Measurements from ENCODE around the gene SH2D3C.
"Not testable (repeated sequence)": the region's sequence is repeated elsewhere in the genome, so short reads cannot be mapped to it uniquely, and the experiment has no call there.

Gene SH2D3C

DNA sequence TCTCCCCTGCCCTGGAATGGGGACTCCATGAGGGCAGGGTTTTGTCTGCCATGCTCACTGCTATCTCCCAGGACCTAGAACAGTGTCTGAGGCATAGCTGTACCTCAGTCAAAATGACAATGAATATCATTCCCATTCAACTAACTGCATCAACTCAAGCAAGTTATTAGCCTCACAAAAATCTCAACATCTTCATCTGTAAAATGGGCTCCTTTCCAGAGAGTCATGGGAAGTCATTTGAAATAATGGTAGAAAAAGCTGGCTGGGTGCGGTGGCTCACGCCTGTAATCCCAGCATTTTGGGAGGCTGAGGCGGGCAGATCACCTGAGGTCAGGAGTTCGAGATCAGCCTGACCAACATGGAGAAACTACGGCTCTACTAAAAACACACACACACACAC, 9.4 kb downstream of the SH2D3C start:
- DNase-seq (ENCODE audit: low read depth in 3 of 3), result no peak

DNA sequence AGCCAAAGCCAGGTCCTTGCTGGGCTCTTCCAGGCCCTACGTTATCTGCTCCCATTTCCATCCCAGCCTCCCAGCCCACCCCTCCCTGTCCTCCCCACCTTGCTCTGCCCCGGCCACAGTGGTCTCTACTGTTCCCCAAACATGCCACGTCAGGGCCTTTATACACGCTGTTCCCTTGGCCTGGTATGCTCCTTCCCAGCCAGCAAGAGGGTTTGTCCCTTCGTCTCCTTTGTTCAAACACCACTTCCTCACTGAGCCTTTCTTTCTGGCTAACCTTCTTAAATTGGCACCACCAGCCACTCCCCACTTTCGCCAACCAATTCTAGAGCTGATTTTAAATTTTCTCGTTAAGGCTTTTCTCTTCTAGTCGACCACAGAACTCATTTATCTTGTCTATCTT, 9.8 kb downstream of the SH2D3C start:
- no peak for DNase-seq (ENCODE audit: low read depth in 3 of 3)

DNA sequence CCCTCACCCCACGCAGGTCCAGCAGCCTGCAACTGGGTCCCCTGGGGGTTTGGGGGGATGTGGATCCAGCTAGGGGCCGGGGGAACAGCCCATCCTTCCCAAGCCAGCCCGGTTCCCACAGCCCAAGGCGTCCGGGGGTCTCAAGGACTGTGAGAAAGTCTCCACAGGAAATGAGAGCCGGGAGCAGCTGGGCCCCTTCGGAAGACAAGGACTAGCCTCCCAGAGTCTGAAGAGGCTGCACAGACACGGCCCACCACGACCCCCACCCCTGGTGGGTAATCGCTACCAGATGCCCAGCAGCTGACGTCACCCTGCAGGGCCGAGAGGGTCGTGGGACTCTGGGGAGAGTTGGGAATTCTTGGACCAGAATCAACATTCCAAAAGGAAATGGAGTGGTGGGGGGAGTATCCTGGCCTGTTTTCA, 10.5 kb downstream of the SH2D3C start:
- DNase-seq (ENCODE audit: low read depth in 3 of 3), result no peak

DNA sequence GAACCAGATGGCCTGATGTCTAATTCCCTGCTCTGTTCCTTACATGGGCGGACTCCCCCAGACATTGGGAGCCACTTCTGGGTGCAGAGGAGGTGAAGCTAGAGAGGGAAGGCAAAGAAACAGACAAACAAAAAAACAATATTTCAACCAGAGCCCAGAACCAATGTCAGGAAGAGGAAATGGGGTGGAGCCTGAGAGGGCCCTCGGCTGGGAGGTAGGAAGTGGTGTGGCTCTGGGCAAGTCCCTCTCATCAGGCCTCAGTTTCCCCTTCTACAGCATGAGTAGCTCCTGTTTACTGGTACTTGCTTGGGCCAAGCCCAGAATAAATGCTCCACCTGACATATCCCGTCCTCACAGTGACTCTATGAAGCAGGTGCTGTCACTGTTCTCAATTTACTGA, 11.1 kb downstream of the SH2D3C start:
- no peak for DNase-seq (ENCODE audit: low read depth in 3 of 3)

DNA sequence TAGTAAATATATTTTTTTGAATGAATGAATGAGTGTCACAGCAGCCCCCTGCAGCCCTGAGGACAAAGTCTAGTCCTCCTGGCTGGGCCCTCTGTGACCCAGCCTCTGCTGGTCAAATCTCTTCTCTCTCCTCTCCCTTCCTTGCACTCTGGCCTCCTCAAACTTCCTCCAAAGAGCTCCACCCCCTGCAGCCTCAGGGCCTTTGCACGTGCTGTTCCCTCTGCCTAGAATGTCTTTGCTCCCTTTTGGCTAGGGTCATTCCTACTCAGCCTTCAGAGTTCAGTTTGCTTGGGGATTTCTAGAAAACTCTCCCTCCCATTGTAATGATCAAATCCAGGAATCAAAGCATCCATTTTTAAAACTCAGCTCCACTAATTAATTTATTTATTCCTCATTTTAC, 13.0 kb downstream of the SH2D3C start:
- DNase-seq (ENCODE audit: low read depth in 3 of 3), result no peak

DNA sequence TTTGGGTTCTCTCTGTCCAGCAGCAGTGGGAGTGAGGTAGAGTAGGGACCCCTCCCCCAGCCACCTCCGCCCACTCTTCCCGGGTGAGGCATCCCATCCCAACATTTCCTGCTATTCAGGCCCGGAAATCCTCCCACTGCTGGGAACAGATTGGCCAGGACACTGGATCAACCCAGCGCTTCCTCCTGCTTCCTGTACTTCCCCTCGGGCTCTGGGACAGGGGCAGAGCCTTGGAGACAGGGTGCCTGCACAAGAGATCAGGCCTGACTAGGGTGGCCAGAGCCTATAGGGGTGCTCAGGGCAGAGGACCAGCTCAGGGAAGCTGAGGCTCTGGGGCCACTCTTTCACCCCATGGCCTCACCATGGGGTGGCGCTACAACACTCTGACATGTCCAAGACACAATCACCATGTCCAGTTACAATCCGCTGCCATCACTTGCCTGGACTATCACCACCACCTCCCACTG, 14.5 kb downstream of the SH2D3C start:
- no peak for DNase-seq (ENCODE audit: low read depth in 3 of 3)

DNA sequence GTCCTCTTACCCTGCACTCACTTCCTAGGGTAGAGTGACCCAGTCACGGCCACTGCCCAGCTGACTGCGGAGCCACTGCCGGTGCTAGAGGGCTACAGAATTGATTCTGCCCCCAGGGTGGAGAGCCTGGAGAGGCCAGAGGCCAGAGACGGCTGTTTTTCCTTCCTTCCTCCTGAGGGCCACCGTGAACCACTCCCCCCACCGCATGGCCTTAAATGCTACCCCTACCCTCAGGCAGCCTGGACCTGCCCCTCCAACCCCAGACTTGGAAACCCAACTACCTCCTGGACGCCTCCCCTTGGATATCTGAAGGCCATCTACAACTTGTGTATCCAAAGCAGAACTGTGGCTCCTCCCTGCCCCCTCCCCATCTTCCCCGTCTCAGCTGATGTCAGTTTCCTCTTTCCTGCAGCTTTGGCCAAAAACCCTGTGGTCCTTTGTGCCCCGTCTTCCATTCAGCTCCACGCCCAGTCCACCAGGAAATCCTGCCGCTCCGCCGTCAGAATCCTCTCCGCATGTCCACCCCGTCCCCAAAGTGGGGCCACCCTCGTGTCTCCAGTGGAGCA, 16.3 kb downstream of the SH2D3C start:
- DNase-seq (ENCODE audit: low read depth in 3 of 3), result no peak

DNA sequence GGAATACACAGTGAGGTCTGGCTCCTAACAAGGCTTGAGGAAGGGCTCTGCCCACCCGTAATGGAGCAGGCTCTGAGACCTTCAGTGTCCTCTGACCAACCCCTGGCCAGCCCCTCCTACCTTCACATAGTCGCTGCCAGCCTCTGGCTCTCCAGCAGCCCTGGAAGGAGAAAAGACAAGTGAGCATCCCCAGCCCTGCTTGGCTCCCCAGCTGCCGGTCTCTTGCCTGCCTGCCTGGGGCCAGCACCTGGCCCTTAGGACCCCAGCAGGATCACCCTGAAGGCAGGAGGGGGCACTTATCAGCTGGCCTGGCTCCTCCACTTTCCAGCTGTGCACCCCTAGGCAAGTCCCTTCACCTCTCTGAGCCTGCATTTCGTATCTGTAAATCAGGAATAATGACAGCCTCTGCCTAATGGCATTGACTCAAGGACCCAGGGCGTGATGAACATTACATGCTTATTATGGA, 16.9 kb downstream of the SH2D3C start:
- DNase-seq (ENCODE audit: low read depth in 3 of 3), result no peak

DNA sequence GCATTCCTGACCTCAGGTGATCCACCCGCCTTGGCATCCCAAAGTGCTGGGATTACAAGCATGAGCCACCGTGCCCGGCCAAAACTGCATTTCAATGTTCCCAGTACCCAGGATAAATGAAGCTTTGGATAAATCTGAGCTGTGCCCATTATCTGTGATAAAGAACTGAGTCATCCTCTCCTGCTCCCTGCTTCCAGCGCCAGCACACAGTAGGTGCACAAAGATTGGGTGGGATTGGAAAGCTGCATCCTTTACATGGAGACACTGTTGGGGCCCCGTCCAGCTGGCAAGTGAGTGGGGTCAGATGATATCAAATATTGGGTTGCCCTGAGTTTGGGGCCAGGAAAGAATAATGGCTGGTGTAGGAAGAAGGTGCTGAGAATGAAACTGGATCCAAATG, 17.4 kb downstream of the SH2D3C start:
- DNase-seq (ENCODE audit: low read depth in 3 of 3), result no peak

DNA sequence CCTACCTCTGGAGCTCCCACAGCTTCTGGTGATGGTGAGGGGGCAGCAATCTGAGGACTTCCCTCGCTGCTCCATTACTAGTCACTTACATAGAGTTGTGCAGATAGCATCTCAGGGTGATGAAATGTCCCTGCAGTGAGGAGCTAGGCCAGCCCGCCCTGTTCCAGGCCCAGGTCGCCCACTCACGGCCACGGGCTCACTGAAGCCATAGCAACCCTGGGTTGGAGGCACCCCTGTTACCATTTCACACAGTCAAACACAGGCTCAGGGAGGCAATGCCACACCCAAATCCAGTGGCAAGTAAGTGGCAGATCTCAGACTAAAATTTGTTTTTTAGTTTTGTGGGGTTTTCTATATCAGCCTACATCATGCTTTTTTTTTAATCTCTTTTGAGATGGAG, 19.6 kb downstream of the SH2D3C start:
- no peak for DNase-seq (ENCODE audit: low read depth in 3 of 3)

DNA sequence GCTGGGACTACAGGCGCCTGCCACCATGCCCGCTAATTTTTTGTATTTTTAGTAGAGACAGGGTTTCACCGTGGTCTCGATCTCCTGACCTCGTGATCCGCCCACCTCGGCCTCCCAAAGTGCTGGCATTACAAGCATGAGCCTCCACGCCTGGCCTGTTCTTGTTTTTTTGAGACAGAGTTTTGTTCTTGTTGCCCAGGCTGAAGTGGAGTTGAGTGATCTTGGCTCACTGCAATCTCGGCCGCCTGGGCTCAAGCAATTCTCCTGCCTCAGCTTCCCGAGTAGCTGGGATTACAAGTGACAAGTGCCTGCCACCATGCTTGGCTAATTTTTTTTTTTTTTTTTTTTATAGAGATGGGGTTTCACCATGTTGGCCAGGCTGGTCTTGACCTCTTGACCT, 21.7 kb downstream of the SH2D3C start:
- not testable (repeated sequence) for DNase-seq (ENCODE audit: low read depth in 3 of 3)

DNA sequence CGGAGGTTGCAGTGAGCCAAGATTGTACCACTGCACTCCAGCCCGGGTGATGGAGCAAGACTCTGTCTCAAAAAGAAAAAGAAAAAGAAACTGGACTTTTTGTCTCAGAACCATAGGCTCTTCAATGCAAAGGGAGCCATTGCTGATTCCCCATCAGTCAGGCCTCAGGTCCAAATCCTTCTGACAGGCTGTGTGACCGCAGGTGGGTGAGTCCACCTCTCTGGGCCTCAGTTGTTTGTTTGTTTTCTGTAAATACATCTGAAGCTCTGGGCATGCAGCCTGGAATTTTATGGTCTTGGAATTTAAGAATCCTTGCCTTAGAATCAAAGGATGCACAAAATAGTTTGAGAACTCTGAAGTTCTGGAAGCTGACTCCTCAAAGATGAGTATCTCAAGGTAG, 22.2 kb downstream of the SH2D3C start:
- no peak for DNase-seq (ENCODE audit: low read depth in 3 of 3)

DNA sequence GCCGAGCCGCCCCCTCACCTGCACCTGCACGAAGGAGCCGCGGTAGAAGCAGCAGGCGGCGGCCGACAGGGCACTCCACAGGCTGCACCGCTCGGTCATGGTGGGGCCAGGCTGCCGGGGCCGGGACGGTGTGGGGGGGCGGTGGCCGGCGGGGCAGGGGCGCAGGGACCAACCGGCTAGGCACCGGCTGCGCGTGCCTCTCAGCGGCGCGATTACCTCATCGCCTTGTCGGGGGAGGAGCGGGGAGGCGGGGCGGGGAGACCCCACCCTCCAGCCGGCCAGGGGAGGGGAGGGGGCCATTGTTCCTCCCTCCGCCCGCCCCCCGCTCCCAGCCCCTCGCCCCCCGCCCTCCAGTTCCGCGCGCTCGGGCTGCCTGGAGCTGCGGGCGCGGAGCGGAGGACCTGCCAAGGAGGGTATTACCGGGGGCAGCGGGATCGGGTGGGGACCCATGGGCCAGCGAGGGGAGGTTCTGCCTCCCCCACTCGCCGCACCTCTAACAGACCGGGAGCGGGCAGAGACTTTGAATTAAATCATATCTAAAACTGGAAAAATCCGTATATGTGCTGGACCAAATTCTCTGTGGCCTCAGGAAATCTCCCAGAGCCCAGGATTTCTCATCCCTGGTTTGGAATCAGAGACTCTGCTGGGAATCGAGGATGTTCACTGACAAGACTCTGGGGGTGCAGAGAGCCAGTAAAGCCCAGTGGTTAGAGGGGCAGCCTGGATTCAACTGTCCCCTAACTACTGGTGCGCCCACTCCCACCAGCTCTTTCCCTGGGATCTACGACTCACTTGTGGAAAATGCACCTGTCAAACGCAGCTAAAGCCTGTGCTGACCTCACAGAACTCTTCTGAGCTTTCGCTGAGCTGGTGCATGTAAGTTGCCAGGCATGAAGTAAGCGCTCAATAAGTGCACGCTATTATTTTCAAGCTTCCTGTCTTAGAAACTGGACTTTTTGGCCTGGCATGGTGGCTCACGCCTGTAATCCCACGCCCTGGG, 23.1 kb downstream of the SH2D3C start:
- DNase-seq (ENCODE audit: low read depth in 3 of 3), result no peak

DNA sequence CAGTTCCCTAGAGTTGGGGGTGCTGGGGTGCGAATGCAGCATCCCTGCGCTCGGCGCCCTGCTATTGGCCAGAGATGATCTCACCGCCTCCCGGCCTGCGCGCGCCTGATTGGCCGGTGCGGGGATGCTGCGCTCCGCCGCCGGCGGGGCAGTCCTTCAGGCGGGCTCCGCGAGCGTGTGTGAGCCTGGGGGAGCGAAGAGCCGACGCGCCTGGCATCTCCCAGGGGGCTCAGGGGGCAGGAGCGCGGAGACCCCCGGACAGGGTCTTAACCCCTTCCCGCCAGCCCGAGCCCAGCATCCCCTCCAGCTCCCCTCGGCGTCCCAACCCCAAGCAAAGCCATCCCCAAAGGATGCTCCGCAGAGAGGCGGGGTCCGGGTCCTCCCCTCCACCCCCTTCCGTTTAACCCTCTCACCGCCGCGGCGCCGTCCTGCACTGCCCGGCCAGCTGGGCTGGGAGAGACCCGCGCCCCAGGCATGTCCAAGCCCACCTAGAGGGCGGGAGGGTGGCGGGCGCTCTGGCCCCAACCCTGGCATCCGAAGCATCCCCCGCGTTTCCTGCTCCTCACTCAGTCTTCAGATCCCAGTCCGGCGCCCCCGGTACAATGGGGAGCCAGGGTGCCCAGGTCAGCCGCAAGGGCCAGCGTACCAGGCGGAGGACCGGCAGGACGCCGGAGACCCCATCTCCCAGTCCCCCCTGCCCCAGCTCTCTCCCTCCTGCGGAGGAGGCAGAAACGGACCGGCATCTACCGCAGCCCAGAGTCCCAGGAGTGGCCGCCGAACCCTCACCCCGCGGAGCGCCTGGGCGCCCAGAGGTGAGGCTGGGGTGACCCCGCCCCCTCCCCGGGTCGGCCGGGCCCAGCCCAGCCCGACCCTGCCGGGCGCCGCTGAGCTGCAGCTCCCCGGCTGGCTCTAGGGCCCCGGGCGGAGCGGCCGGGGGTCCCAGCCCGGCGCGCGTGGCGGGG, 24.1 kb downstream of the SH2D3C start:
- no peak for DNase-seq (ENCODE audit: low read depth in 3 of 3)

DNA sequence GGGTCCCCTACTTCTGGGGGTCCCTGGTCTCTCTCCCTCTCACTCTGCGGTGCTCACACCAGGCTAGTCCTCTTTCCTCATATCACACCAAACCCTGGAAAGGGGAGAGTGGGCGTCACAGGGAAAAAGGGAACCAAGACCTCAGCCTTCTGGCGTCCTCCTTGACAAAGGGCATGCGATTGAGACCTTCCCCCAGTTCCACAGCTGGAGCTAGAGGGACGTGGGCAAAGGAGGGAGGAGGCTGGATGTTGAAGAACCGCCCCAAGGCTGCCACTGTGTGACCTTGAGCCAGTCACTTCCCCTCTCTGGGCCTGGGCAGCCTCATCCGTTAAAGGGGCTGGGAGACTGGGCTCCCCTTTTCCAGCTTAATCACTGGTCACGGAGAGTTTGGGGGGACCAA, 24.8 kb downstream of the SH2D3C start:
- no peak for DNase-seq (ENCODE audit: low read depth in 3 of 3)

DNA sequence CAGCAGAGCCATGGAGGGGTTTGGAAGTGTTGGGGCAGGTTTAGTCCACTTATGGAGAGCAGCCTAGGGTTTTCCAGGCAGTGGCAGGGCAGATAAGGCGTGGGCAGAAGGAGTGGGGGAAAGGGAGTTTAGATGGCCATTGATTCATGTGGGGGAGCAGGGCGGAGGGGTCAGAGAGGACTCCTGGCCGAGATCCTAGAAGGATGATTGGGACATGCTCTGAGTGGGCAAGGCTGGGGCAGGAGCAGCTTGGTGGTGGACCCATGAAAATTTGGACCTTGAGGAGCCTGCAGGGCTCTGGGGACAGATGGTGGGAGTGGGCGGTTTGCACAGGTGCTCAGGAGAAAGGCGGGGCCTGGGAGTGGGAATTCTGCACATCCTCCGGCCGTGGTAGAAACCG, 25.3 kb downstream of the SH2D3C start:
- DNase-seq (ENCODE audit: low read depth in 3 of 3), result no peak

DNA sequence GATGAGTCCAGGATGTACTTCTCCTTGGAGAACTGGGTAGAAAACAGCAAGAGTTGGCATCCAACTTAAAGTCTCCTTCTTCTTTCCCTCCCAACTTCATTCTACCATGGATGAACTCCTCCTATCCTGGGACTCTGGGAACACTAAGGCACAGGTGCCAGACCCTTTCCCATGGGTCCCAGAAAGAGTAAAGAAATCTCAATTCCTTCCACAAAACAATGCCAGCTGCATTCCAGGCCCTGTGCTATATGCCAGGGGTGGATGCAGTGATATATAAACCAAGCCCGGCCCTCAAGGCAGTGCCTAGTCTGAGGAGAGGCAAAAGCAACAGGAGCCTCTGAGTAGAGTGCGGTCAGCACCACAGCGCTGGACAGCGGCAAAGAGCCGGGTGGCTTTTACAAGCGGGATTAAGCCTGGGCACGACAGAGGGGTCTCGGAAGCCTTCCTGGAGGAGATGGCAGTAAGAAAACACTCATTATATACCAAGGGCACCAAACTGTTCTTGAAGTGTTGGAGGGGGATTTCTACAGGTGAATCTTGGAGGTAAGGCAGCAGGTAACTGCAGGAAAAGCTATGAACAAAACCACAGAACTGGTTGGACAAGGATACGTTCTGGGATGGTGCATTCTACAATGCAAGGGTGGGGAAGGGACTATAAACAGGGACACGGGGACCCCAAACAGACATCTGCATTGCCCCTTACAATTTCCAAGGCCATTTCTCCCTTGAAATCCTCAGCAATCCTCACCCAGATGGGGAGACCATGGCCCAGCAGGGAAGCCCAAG, 27.0 kb downstream of the SH2D3C start:
- DNase-seq (ENCODE audit: low read depth in 3 of 3), result no peak

DNA sequence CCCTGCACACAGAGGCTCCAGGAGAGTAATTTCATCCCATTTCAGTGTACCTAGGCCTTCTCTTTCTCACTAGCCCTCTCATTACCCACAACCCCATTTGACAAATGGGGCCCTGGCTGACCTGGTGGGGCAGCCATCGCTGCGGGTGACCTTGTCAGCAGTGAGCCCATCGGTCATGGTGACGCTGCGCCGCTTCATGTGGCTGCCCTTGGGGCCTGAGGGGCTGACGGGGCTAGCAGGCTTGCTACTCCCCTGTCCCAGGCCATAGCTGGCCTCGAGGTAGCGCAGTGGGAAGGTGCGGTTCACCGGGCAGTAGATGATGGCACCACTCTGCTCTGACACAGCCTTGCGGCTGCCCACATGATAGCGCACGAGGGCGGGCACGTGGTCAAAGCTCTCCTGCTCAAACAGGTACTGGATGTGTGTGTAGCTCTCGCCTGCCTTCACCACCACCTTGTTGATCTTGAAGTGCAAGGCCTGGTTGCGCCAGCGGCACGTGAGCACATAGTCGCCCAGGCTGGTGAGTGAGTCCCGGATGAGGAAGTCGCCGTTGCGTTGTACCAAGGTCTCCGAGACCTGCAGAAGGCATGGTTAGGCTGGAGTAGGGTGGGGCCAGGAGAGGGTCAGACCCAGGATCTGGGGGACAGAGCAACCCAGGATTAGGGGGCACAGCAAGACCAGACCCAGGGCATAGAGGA, 29.2 kb downstream of the SH2D3C start:
- no peak for DNase-seq (ENCODE audit: low read depth in 3 of 3)

DNA sequence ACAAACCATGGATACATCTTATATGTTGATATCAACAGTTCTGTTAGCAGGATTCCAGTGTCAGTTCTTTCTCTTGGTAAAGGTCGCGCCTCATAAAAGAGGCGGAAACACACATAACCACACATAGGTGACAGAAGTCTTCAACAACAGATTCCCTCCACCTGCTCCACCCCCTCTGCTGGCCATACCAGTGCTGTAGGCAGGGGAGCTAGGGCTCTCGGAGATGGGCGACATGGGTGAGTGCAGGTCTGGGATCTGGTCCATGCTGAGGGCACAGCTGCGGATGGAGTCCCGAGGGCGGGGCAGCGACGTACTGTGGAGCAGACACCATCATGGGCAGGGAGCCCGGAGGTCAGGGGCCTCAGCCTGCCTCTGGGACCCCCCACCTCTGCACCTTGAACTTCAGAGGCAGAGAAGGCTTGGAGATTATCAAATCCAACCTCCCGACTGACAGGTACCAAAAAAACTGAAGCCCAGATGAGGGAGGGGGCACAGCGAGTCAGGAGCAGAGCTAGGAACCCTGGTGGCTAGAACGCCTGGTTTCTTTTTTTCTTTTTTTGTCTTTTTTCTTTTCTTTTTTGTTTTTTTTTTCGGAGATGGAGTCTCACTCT, 31.4 kb downstream of the SH2D3C start:
- DNase-seq (ENCODE audit: low read depth in 3 of 3), result no peak

Measured in stimulated activated CD4-positive, alpha-beta T cell treated with anti-CD3 and anti-CD28 coated beads, TNF-alpha, amount 100 ng/mL, for 24 hours (primary cell).